ENCODE data around the gene CELF2.

DNA sequence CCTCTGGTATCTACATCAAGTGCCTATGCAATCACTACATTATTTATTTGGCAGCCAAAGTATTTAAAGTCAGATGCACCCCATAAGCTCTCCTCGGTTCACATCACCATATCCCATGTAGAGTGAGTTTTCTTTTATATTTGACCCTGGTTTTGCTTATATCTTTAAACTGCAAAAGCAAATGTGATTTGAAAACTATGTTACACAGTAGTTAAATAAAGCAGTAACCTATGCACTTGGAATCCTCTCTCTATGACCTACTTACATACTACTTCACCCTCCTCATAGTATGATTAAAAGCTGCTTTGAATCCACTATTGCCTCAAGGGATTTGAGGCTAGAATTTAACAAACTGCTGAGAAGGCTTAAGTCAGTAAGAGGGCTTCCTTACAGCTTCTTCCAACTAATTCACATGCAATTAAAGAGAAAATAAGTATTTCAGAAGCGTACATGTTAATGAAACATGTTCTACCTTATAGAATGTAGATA lies 2.2 kb upstream of the CELF2 start:
- TF ChIP-seq POLR2AphosphoS5 (IDR thresholded peaks at IDR 0.05; ENCODE audit: low read depth, low read length), result no peak
- TF ChIP-seq, protein P1, sequence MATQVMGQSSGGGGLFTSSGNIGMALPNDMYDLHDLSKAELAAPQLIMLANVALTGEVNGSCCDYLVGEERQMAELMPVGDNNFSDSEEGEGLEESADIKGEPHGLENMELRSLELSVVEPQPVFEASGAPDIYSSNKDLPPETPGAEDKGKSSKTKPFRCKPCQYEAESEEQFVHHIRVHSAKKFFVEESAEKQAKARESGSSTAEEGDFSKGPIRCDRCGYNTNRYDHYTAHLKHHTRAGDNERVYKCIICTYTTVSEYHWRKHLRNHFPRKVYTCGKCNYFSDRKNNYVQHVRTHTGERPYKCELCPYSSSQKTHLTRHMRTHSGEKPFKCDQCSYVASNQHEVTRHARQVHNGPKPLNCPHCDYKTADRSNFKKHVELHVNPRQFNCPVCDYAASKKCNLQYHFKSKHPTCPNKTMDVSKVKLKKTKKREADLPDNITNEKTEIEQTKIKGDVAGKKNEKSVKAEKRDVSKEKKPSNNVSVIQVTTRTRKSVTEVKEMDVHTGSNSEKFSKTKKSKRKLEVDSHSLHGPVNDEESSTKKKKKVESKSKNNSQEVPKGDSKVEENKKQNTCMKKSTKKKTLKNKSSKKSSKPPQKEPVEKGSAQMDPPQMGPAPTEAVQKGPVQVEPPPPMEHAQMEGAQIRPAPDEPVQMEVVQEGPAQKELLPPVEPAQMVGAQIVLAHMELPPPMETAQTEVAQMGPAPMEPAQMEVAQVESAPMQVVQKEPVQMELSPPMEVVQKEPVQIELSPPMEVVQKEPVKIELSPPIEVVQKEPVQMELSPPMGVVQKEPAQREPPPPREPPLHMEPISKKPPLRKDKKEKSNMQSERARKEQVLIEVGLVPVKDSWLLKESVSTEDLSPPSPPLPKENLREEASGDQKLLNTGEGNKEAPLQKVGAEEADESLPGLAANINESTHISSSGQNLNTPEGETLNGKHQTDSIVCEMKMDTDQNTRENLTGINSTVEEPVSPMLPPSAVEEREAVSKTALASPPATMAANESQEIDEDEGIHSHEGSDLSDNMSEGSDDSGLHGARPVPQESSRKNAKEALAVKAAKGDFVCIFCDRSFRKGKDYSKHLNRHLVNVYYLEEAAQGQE (IDR thresholded peaks at IDR 0.05; ENCODE audit: insufficient read depth in 1 of 2, low read depth in 2 of 2, low read length in 2 of 2), result no peak
- no peak for TF ChIP-seq TAF1 (IDR thresholded peaks at IDR 0.05; ENCODE audit: borderline replicate concordance, insufficient read depth, low read length)
- no peak for TF ChIP-seq SIN3A (IDR thresholded peaks at IDR 0.05; ENCODE audit: borderline replicate concordance, insufficient read depth, low read length)

Measured in PFSK-1 (cell line).